HepG2 (cell line): Measurements from ENCODE around the gene ARIH2. TPM values are rescaled to one million over a fixed set of nuclear protein-coding genes. Genes with fewer than 3 reads are reported as not detected.

Experiments
- ARNT ChIP-seq: fragments of 450-650 bp; IDR thresholded peaks from 2 replicates; pipeline ENCODE4 v1.6.1; 2017
- GATAD2A ChIP-seq: IDR thresholded peaks from 2 replicates; pipeline ENCODE4 v1.6.1; 2016
- NFKB2 ChIP-seq: sonication (generic); formaldehyde crosslinking; IDR thresholded peaks from 2 replicates; pipeline ENCODE4 v1.4.0; 2020; ENCODE audit warnings: missing genetic modification reagents, borderline replicate concordance
- NFKBIZ ChIP-seq: IDR thresholded peaks from 2 replicates; pipeline ENCODE4 v1.6.1; 2018; ENCODE audit warnings: missing genetic modification reagents, missing compliant biosample characterization
- NR2C2 ChIP-seq: sonication (generic); formaldehyde crosslinking; IDR thresholded peaks from 2 replicates; pipeline ENCODE4 v1.4.0; 2020; ENCODE audit warnings: missing genetic modification reagents, mild to moderate bottlenecking, moderate library complexity, borderline replicate concordance
- POLR2A ChIP-seq, 2 experiments: IDR thresholded peaks; 2 replicates each; pipeline ENCODE4 v1.6.1; 2011; ENCODE audit warnings: low read depth in 2 of 2, low read length in 2 of 2, mild to moderate bottlenecking in 1 of 2, moderate library complexity in 1 of 2; ENCODE audit not compliant: insufficient read depth in 1 of 2
- RAD21 ChIP-seq: fragments of 450-650 bp; formaldehyde crosslinking; IDR thresholded peaks from 2 replicates; pipeline ENCODE4 v1.5.0; 2020; ENCODE audit warnings: mild to moderate bottlenecking
- STAT5B ChIP-seq: sonication (generic); formaldehyde crosslinking; IDR thresholded peaks from 2 replicates; pipeline ENCODE4 v1.4.0; 2020; ENCODE audit warnings: missing genetic modification reagents
- TBL1XR1 ChIP-seq: fragments of 150-350 bp; IDR thresholded peaks from 2 replicates; pipeline ENCODE4 v1.6.1; 2014; ENCODE audit warnings: borderline replicate concordance, low read length; ENCODE audit not compliant: partially characterized antibody
- ZFP41 ChIP-seq: sonication (generic); formaldehyde crosslinking; IDR thresholded peaks from 2 replicates; pipeline ENCODE4 v1.4.0; 2020; ENCODE audit warnings: mild to moderate bottlenecking, missing genetic modification reagents, borderline replicate concordance
- ZNF136 ChIP-seq: sonication (generic); formaldehyde crosslinking; IDR thresholded peaks from 2 replicates; pipeline ENCODE4 v1.8.1; 2022; ENCODE audit warnings: low read depth, mild to moderate bottlenecking, moderate library complexity, missing genetic modification reagents
- ZNF160 ChIP-seq: sonication (generic); formaldehyde crosslinking; IDR thresholded peaks from 2 replicates; pipeline ENCODE4 v1.8.0; 2022; ENCODE audit warnings: mild to moderate bottlenecking, inconsistent platforms, missing genetic modification reagents
- ZNF430 ChIP-seq: sonication (generic); formaldehyde crosslinking; IDR thresholded peaks from 2 replicates; pipeline ENCODE4 v1.9.0; 2021; ENCODE audit warnings: mild to moderate bottlenecking, missing genetic modification reagents
- ZNF431 ChIP-seq: sonication (generic); formaldehyde crosslinking; IDR thresholded peaks from 2 replicates; pipeline ENCODE4 v1.9.0; 2022; ENCODE audit warnings: missing genetic modification reagents, low read depth, mild to moderate bottlenecking, borderline replicate concordance
- ZNF672 ChIP-seq: sonication (generic); formaldehyde crosslinking; IDR thresholded peaks from 2 replicates; pipeline ENCODE4 v1.8.1; 2022; ENCODE audit warnings: missing genetic modification reagents
- ZNF737 ChIP-seq: sonication (generic); formaldehyde crosslinking; IDR thresholded peaks from 2 replicates; pipeline ENCODE4 v1.5.0; 2020; ENCODE audit warnings: missing genetic modification reagents, mild to moderate bottlenecking, borderline replicate concordance
- ZNF75D ChIP-seq: sonication (generic); formaldehyde crosslinking; IDR thresholded peaks from 2 replicates; pipeline ENCODE4 v1.8.1; 2023; ENCODE audit warnings: missing genetic modification reagents, mild to moderate bottlenecking, borderline replicate concordance
- polyA plus RNA-seq, 8 experiments: library from polyadenylated mRNA; depleted of rRNA in 3 of 8; stranded (reverse) in 7 of 8; unstranded in 1 of 8; fragments of >200 nt; fragmentation: Illumina TruSeq in 4 of 8; extraction: Trizol in 4 of 8; gene quantifications; 2 replicates each; pipeline versions ENCODE4 v1.2.1 to v1.2.3, GENCODE V29; 2011 to 2016; ENCODE audit warnings: low read depth in 4 of 8, missing spikeins in 1 of 8, mixed read lengths in 1 of 8; ENCODE audit not compliant: insufficient read depth in 1 of 8
- total RNA-seq, 5 experiments: library from RNA; depleted of rRNA; stranded (reverse); fragments of >200 nt; fragmentation: Illumina TruSeq; extraction: Trizol; gene quantifications; 2 replicates each; pipeline ENCODE4 v1.2.3, GENCODE V29; 2016; ENCODE audit warnings: low read depth in 1 of 5
- TF ChIP-seq, protein P1 (sequence below): sonication (generic); formaldehyde crosslinking; IDR thresholded peaks from 2 replicates; pipeline ENCODE4 v1.4.0; 2020; ENCODE audit warnings: missing genetic modification reagents
- TF ChIP-seq, protein P2 (sequence below): sonication (generic); formaldehyde crosslinking; IDR thresholded peaks from 2 replicates; pipeline ENCODE4 v1.9.0; 2021; ENCODE audit warnings: missing genetic modification reagents, borderline replicate concordance
- TF ChIP-seq, protein P3 (sequence below): sonication (generic); formaldehyde crosslinking; IDR thresholded peaks from 2 replicates; pipeline ENCODE4 v1.4.0; 2020; ENCODE audit warnings: mild to moderate bottlenecking, missing genetic modification reagents
- TF ChIP-seq, protein P4 (sequence below): sonication (generic); formaldehyde crosslinking; IDR thresholded peaks from 2 replicates; pipeline ENCODE4 v1.4.0; 2020; ENCODE audit warnings: missing genetic modification reagents, mild to moderate bottlenecking, borderline replicate concordance

The ARIH2 gene
- total and polyA plus RNA-seq, 2 of the 13 experiments (the other 11 are each of a cell fraction or from before 2014, with no cell fraction given), result 64.8 to 83.3 TPM

DNA sequence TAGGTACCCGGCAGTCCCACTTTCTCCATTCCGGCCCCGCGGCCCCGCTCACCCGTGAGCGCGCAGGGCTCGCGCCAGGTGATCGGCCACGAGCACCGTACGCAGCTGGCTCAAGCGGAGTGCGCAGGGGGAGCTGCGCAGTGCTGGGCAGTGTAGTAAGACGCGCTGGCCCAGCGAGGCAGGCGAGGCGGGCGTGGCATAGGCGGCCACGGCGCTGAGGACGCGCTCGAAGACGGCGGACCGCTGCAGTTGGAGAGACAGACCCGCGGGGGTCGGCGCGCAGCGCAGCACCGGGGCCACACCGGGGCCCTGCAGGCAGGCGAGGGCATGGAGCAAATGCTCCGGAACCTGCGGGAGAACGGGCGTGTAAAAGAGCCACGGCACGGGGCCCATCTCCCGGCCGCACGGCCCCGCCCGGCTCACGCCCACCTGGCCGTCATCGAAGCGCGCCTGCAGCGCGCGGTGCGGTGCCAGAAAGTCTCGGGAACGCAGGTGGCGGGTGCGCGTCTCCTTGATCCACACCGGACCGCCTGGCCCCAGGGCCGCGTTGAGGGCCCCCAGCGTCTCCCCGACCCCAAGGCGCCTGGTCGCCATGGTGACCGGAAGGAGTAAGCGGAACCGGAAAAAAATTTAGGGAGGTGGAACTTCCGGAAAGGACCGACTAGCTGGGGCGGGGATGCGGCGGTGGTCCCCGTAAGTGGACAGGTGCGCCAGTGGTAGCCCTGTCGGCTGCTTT, 99.5 kb downstream of the ARIH2 start, which contains the start of gene DALRD3 (continued):
- TF ChIP-seq ZNF430 (CRISPR knock-in tag) (0 out of 2 replicates have a peak, but pooled peaks have one; percentile 27), RAD21 (peak; percentile 47; the same call in 1 of the 2 replicates), ZFP41 (CRISPR knock-in tag) (0 out of 2 replicates have a peak, but pooled peaks have one; percentile 26), GATAD2A (no peak), ZNF737 (CRISPR knock-in tag) (no peak), ZNF75D (CRISPR knock-in tag) (no peak), ARNT (no peak), NR2C2 (peak; percentile 70; the same call in 1 of the 2 replicates), ZNF136 (CRISPR knock-in tag) (no peak), ZNF672 (CRISPR knock-in tag) (no peak), STAT5B (no peak), ZNF431 (no peak), ZNF160 (CRISPR knock-in tag) (0 out of 2 replicates have a peak, but pooled peaks have one; percentile 61), NFKB2 (CRISPR knock-in tag) (peak; percentile 82; the same call in 1 of the 2 replicates), TBL1XR1 (no peak), POLR2A (IDR thresholded peaks at IDR 0.05; ENCODE audit: insufficient read depth in 1 of 2, low read depth in 2 of 2, low read length in 2 of 2) (peak in 1 of 2 experiments; percentile 64; a peak in 2 of 4 replicates), NFKBIZ (no peak)
- TF ChIP-seq, protein P1, sequence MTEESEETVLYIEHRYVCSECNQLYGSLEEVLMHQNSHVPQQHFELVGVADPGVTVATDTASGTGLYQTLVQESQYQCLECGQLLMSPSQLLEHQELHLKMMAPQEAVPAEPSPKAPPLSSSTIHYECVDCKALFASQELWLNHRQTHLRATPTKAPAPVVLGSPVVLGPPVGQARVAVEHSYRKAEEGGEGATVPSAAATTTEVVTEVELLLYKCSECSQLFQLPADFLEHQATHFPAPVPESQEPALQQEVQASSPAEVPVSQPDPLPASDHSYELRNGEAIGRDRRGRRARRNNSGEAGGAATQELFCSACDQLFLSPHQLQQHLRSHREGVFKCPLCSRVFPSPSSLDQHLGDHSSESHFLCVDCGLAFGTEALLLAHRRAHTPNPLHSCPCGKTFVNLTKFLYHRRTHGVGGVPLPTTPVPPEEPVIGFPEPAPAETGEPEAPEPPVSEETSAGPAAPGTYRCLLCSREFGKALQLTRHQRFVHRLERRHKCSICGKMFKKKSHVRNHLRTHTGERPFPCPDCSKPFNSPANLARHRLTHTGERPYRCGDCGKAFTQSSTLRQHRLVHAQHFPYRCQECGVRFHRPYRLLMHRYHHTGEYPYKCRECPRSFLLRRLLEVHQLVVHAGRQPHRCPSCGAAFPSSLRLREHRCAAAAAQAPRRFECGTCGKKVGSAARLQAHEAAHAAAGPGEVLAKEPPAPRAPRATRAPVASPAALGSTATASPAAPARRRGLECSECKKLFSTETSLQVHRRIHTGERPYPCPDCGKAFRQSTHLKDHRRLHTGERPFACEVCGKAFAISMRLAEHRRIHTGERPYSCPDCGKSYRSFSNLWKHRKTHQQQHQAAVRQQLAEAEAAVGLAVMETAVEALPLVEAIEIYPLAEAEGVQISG (CRISPR knock-in tag), result peak; percentile 82
- TF ChIP-seq, protein P2, sequence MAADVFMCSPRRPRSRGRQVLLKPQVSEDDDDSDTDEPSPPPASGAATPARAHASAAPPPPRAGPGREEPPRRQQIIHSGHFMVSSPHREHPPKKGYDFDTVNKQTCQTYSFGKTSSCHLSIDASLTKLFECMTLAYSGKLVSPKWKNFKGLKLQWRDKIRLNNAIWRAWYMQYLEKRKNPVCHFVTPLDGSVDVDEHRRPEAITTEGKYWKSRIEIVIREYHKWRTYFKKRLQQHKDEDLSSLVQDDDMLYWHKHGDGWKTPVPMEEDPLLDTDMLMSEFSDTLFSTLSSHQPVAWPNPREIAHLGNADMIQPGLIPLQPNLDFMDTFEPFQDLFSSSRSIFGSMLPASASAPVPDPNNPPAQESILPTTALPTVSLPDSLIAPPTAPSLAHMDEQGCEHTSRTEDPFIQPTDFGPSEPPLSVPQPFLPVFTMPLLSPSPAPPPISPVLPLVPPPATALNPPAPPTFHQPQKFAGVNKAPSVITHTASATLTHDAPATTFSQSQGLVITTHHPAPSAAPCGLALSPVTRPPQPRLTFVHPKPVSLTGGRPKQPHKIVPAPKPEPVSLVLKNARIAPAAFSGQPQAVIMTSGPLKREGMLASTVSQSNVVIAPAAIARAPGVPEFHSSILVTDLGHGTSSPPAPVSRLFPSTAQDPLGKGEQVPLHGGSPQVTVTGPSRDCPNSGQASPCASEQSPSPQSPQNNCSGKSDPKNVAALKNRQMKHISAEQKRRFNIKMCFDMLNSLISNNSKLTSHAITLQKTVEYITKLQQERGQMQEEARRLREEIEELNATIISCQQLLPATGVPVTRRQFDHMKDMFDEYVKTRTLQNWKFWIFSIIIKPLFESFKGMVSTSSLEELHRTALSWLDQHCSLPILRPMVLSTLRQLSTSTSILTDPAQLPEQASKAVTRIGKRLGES (CRISPR knock-in tag), result no peak
- TF ChIP-seq, protein P3, sequence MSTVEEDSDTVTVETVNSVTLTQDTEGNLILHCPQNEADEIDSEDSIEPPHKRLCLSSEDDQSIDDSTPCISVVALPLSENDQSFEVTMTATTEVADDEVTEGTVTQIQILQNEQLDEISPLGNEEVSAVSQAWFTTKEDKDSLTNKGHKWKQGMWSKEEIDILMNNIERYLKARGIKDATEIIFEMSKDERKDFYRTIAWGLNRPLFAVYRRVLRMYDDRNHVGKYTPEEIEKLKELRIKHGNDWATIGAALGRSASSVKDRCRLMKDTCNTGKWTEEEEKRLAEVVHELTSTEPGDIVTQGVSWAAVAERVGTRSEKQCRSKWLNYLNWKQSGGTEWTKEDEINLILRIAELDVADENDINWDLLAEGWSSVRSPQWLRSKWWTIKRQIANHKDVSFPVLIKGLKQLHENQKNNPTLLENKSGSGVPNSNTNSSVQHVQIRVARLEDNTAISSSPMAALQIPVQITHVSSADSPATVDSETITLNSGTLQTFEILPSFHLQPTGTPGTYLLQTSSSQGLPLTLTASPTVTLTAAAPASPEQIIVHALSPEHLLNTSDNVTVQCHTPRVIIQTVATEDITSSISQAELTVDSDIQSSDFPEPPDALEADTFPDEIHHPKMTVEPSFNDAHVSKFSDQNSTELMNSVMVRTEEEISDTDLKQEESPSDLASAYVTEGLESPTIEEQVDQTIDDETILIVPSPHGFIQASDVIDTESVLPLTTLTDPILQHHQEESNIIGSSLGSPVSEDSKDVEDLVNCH (CRISPR knock-in tag), result 0 out of 2 replicates have a peak, but pooled peaks have one; percentile 28
- TF ChIP-seq, protein P4, sequence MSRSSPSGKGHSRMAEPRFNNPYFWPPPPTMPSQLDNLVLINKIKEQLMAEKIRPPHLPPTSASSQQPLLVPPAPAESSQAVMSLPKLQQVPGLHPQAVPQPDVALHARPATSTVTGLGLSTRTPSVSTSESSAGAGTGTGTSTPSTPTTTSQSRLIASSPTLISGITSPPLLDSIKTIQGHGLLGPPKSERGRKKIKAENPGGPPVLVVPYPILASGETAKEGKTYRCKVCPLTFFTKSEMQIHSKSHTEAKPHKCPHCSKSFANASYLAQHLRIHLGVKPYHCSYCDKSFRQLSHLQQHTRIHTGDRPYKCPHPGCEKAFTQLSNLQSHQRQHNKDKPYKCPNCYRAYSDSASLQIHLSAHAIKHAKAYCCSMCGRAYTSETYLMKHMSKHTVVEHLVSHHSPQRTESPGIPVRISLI (CRISPR knock-in tag), result peak; percentile 98
